NOMO-1 treated with DMSO at 0.1 percent for 48 hours (cell line): ENCODE data around the gene ZNF383.
"Not testable (repeated sequence)": the region's sequence is repeated elsewhere in the genome, so short reads cannot be mapped to it uniquely, and the experiment has no call there.

Experiments used
- DNase-seq: peaks from one replicate; lab custom pipeline; 2025; ENCODE audit not compliant: unreplicated experiment; lab: John Stamatoyannopoulos, UW

Gene ZNF383

DNA sequence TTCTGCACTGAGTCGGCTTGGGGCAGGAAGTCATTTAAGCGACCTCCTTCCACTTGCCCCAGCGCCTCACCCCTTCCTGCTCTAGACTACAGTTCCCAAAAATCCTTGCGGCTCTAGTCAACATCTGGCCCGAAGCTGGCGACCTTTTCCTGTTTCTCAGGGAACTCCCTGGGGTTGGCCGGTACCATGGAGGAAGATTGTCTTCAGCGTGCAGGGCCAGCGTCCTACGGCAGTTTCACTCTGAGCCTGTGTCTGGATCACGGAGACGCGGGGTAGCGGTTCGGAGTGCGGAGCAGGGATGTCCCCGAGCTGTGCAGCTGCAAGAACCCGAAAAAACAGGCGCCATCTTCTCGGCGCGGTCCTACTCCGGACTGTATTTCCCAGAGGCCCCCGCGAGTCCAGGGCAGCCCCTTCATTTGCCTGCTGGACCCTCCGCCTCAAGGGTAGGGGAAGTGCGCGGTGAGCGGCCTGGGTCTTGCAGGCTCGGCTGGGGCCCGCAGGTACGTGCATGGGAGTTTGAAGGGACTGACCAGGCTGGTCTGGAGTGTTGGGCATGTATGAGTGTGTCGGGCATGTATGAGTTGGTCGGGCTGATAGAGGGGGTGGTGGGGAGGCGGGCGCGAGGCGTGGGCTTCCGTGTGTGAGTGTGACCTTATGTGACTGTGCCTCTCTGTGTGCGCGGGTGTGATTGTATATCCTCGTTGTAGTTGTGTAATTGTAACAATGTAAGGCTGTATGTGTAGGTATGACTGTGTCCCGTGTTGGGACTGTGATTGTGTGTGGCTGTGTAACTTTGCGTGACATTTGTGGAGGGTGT is at the start of gene ZNF383:
TSS of gene ZNF383 (plus strand) at position 440 of the 817 bp plus-strand sequence. CDS start 12,240 bp downstream, outside the sequence.
- DNase-seq, result peak; percentile 94

DNA sequence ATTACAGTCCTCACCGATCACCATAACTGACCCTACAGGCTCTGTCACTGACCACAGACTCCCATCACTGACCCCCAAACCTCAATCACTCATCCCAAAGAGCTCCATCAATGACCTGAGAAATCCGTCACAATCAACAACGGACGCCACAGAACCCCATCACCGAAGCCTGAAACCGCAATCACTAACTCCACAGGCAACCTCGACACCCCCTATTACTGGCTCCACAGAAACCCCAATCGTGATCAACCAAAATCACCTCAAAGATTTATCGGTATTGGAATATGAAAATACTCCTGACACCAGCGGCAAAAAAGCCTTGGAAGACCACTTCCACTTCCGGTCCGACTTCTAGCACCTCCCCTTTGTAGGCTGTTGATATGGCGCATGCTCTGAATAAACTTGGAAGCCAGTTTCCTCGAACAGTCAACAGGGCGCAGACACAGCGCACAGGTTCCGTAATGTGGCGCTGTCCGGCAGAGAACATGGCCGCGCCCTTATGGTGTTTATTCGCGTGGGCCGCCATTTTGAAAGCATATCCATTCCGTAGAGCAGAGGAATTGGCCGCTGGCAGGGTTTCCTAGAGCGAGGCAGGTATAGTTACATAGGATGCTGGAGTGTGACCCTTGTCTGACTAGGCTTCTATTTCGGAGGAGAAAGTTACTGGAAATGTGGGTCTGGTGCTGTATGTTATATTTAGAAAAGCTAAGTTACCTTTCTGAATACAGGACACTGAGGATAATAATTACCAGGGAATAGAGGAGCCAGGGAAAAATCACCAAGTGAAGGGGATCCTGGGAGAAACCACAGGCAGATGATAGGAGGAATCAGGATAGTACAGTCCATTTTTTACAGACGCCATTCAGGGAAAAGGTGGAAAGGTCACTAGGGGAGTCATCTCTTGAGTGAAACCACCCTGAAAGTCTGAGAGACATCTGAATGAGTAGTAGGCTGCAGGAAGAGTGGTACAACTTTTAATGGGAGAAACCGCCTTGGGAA is 45.3 kb upstream of the ZNF383 start, which contains the start of gene ZNF585A:
TSS of gene ZNF585A (minus strand) at position 328 of the 999 bp plus-strand sequence. CDS start 2,785 bp downstream, outside the sequence.
- peak; percentile 97 for DNase-seq

DNA sequence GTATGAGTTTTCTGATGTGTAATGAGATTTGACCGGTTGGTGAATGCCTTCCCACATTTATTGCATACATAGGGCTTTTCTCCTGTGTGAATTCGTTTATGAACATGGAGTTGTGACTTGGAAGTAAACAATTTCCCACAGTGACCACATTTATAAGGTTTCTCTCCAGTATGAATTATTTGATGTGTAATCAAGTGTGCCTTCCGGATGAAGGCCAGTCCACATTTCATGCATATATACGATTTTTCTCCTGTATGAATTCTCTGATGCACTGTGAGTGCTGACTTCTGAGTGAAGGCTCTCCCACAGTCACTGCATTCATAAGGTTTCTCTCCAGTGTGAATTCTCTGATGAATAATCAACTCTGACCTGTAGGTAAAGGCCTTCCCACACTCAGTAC is 31.9 kb upstream of the ZNF383 start:
- DNase-seq, result not testable (repeated sequence)

DNA sequence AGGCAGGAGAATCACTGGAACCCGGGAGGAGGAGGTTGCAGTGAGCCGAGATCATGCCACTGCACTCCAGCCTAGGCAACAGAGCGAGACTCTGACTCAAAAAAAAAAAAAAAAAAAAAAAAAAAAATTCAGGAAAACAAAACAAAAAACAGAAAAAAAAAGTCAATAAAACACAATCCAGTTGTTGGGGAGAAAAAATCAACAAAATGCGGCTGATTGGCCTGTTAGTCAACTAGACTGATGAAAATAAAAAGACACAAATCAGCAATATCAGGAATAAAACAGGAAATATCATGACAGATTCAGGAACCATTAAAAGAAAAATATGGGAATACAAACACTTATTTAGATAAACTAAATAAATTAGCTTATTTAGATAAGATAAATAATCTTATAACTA is 22.8 kb upstream of the ZNF383 start:
- not testable (repeated sequence) for DNase-seq

DNA sequence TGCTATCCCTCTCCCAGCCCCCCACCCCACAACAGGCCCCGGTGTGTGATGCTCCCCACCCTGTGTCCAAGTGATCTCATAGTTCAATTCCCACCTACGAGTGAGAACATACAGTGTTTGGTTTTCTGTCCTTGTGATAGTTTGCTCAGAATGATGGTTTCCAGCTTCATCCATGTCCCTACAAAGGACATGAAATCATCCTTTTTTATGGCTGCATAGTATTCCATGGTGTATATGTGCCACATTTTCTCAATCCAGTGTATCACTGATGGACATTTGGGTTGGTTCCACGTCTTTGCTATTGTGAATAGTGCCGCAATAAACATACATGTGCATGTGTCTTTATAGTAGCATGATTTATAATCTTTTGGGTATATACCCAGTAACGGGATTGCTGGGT is 20.9 kb upstream of the ZNF383 start:
- not testable (repeated sequence) for DNase-seq

DNA sequence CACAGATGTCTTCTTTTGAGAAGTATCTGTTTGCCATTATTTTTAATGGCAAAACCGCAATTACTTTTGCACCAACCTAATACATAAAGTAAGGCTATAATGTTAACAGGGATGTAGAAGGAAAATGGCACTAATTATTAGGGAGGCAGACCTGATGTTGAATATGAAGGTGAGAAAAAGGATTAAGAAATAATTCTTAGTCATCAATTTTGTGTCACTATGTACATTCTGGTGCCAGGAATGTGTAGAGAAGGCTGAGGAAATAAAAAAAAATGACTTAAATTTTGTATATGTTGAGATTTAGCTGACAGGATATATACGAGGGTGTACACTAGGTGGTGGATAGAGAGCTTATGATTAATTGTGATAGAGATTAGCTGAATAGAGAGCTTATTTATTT is 20.2 kb upstream of the ZNF383 start:
- no peak for DNase-seq

DNA sequence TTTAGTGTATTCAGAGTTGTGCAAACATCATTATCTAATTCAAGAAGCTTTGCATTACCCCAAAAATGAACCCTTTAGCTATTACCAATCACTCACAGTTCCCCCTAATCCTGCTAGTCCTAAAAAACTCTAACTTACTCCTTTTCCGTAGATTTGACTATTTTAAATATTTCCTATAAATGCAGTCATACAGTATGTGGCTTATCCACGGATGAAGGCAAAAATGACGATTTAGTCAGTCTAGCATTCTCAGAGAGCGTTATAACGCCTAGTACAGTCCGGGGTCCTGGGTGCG is 587 bp upstream of the ZNF383 start:
- DNase-seq, result no peak

DNA sequence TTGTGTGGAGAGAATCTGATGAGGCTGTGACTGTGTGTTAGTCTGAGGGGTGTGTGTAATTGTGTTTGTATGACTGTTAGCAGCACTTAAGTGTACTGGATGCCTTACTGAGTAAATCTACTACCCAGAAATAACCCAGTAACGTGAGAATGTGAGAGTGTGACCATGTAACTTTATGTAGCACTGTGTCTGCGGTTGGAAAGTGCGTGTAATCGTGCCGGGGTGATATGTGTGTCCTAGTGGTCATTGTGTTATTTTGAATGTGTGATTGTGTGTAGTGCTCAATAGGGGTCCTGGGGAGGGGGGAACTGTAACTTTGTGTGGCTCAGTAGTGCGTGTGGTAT is 550 bp downstream of the ZNF383 start:
- DNase-seq, result peak; percentile 29

DNA sequence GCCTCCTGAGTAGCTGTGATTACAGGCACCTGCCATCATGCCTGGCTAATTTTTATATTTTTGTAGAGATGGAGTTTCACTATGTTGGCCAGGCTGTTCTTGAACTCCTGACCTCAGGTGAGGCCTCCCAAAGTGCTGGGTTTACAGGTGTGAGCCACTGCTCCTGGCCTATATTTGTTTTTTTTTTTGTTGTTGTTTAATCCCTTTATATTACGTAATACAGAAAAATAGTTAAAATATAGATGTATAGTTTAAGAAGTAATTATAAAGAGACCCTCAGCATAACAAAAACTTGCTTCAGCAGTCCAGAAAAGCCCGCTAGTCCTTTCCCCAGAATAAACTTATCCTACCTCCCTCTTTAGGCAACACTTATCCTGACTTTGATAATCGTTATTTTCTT is 2.4 kb downstream of the ZNF383 start:
- no peak for DNase-seq

DNA sequence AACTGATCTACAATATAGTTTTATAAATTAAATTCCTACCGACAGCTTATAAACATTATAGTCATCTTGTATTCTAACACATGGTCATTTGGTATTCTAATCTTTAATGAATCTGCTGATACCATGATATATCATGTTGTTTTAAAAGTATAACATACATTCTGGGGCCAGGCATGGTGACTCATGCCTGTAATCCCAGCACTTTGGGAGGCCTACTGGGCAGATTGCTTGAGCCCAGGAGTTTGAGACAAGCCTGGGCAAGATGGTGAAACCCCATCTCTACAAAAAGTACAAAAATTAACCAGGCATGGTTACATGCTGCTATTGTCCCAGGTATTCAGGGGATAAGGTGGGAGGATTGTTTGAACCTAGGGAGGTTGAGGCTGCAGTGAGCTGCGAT is 3.1 kb downstream of the ZNF383 start:
- no peak for DNase-seq

DNA sequence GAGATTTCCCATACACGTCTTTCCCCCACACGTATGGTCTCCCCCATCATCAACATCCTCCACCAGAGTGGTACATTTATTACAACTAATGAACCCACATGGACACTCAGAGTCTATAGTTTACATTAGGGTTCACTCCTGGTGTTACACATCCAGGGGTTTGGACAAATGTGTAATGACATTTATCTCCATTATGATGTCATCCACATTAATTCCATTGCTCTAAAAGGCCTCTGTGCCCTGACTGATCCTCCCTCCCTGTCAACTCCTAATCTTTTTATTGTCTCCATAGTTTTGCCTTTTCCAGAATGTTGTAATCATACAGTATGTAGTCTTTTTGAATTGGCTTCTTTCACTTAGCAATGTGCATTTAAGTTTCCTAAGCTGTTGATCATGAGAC is 8.2 kb downstream of the ZNF383 start:
- DNase-seq, result no peak

DNA sequence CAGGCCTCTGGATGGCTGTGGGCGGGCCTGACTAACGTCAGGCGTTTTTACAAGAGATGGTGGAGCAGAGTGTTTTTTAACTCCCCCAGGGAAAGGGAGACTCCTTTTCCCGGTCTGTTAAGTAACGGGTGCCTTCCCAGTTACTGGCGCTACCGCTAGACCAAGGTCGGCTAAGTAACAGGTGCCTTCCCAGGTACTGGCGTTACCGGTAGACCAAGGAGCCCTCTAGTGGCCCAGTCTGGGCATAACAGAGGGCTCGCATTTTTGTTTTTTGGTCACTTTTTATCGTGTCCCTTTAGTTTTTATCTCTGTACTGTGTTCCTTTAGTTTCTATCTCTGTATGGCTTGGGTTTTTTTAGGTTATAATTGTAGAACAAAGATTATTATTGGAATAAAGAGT is 10.0 kb downstream of the ZNF383 start:
- no peak for DNase-seq

DNA sequence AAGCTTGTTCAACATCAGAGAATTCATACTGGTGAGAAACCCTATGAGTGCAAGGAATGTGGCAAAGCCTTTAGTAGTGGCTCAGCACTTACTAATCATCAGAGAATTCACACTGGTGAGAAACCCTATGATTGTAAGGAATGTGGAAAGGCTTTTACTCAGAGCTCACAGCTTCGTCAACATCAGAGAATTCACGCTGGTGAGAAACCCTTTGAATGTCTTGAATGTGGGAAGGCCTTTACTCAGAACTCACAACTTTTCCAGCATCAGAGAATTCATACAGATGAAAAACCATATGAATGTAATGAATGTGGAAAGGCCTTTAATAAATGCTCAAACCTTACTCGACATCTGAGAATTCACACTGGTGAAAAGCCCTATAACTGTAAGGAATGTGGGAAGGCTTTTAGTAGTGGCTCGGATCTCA is 25.2 kb downstream of the ZNF383 start:
- DNase-seq, result no peak

DNA sequence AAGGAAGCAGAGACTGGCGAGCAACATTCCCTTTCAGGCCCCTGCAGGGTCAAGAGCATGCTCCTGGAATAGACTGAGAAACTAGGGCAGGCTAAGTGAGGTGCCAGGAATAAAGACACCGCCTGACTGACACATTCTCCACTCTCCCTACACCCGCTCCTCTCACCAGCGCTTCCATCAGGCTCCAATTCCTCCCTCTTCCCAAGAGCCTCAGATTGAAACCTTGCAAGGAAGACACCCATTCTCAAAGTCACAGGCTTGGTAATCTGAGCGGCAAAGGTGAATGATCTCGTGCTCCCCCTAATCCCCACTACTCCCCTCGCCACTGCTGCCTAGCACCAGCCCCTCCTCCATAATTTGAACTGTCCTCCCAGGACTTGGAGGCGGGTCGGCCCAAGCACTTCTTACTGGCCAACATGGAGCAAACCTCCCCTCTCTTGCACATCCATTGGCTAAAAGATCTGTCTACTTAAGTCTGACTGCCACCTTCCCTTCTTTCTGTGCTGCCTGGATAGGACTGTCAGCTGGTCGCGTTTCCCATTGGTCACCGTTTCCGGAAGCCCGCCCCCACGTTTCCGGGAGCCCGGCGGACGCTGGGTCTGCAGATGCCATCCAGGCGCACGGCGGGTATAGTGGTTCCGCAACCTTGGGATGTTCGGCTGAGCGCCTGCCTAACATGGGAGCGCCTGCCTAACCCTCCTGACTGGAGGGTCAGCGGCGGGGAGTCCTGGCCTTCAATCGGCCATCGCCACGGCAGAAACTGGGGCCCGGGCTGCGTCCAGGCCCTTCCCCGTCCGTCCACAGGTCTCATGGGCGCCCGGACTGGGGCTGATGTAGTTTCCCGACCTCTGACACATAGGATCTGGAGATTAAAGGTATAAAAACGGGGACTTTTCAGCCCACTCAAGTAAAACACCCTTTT is 33.6 kb downstream of the ZNF383 start:
- DNase-seq, result no peak

DNA sequence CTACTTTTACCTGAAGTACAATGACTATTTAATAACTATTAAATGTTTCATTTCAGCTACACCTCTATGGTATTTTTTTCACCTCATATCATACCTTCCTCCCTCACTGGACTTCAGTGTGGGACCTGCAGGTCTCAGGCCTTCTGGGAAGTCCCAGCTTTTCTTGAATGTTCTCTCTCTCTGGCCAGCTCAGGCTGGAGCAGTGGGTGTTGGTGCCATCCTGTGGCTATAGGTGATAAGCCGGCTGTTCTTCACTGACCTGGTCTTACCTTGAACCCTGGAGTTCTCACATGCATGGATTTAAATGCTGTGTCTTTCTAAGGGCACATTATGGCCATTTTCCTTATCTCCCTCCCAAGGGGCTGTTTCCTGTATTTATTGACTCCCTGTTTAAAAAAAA is 45.0 kb downstream of the ZNF383 start:
- DNase-seq, result not testable (repeated sequence)

DNA sequence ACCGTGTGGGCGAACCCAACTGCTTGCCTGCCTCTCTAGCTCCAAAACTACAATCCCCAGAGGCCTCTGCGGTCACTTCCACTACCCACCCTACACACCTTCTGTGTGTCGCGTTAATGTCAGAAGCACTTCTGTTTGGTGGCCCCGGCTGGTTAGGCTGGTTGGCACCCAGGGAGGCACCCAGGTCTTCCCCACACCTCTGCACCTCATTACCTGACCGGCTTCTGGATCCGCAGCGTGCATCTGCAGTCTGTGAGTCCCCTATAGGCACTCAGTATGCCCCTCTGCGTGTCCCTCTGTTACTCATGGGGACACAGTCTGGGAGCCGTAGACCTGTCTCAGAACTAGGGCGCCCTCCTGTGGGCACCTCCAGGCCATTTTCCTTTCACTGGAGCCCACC is 49.0 kb downstream of the ZNF383 start:
- DNase-seq, result not testable (repeated sequence)

DNA sequence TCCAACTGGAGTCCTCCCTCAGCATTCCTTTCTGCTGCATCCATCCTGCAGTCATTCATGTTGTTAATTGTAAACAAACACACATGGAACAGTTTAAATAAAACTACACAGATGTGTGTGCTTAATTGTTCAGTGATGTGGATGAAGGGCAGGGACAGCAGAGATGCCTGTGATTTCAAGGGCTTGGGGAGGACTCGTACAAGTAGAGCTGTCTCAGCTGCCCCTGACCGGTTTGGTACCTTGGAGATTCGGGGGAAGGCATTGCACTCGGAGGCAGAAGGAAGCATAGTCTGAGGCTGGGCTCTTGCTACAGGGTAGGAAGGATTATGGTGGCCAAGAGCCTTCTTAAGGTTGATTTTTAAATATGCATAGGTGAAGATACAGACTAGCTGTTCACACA is 49.7 kb downstream of the ZNF383 start:
- not testable (repeated sequence) for DNase-seq

DNA sequence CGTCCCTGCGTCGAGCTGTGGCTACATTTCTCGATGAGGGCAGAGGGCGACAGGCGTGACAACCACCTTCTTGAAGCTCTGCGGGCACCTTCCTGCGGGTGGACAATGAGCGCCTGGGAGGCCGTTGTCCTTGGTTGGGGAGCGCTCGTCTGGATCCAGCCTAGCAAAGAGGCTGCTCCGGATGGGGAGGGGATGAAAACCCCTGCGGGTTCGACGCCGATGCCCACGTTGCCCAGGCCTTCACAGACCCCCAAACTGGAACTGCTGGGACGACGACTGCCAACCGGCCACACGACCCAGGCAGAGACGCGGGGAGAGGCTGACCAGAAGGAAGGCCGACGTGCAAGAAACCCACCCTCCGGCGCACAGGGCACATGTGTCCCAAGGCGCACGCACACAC is 62.6 kb downstream of the ZNF383 start:
- DNase-seq, result not testable (repeated sequence)

DNA sequence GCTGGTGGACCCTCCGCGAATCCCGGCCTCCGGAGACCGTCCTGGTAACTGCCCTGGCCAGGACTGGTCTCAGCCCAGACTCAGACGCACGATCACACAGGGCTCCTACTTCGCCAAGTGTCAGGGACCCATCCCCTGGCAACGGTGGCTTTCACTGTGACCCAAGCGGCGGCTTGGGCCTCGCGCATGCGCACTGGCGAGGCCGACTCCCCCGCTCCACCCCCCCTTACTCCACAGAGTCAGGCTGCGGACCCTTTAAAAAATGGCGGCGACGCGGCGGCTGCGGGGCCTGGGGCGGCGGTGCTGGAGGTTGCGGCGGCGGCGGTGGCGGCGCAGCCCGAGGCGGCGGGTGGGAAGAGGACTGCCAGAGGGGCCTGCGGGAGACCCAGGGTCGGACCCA is 66.0 kb downstream of the ZNF383 start:
- DNase-seq, result not testable (repeated sequence)

DNA sequence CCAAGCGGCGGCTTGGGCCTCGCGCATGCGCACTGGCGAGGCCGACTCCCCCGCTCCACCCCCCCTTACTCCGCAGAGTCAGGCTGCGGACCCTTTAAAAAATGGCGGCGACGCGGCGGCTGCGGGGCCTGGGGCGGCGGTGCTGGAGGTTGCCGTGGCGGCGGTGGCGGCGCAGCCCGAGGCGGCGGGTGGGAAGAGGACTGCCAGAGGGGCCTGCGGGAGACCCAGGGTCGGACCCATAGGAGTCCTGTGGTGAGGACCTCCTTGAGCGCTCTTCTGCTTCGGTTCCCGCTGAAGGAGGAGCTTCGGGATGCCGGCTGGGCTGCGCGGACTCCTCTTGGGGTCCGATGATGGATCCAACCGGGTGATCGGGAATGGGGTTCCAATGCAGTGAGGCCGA is 71.2 kb downstream of the ZNF383 start:
- DNase-seq, result not testable (repeated sequence)
